HG03196 (cell line): ENCODE results near the gene TINCR.

Experiments
- ATAC-seq: cut with Tn5 transposase; IDR thresholded peaks from one replicate; pipeline ENCODE4 v1.9.1; 2021; ENCODE audit not compliant: unreplicated experiment

TINCR gene

DNA sequence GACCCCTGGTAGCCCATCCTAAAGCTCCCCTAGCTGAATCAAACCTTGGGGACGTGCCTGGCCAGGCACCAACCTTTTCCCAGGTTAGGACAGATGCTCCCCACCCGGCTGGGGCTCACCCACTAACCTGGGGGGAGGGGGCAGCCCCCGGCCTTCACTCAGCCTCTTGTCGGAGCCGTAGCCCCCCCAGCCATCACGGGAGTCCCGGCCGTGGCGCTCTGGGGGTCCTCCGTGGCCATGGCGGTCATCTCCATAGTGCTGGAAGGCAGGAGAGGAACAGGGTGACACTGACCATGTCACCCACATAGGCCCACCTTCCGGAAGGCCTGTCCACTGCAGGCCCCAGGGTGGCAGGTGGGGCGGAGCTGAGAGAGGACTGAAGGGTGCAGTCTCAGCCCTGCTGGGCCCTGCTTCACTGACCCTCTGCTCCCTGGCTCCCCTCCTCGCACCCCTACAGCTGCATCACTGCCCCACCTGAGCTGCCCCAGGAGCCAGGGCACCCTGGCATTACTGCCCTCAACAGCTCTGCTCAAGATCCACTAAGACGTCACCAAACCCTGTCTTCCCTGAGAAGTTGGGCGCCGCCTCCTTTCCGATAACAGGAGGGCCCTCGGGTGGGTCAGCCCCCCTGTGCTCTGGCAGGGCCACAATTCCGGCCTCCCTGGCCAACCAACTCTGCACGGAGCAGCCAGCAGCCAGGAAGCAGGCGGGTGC is 22.6 kb upstream of the TINCR start:
- no peak for ATAC-seq

DNA sequence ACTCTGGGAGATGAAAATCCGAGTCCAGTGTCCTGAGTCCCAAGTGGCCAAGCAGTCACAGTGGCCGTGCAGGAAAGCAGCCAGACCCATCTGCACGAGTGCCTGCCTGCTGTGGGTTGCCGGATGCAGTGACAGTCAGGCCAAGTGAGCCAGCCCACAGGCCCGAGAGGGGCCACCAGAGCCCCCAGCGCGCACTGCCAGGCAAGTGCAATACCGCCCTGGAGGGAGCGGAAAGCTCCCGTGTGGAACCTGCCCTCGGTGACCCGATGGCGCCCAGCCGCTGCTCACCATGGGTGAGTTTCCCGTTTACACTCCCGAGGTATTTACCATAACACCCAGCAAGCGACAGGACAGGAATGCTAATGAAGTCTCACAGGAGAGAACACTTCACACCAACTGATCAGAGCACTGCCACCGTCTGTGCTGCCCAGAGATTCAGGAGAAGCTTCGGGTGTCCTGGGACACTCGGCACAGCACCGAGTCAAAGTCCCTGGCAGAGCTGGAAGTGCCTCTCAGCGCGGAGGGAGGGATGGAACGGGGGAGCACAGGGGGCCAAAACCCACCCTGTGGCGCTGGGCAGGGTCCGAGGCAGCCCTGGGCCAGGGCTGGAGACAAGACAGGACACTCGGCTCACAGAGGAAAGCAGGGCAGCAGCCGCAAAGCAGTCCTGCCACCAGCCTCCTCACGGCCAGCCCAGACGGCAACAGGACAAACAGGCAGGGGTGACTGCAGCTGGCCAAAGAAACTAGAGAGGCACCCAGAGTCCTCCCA is 21.3 kb upstream of the TINCR start:
- ATAC-seq = no peak

DNA sequence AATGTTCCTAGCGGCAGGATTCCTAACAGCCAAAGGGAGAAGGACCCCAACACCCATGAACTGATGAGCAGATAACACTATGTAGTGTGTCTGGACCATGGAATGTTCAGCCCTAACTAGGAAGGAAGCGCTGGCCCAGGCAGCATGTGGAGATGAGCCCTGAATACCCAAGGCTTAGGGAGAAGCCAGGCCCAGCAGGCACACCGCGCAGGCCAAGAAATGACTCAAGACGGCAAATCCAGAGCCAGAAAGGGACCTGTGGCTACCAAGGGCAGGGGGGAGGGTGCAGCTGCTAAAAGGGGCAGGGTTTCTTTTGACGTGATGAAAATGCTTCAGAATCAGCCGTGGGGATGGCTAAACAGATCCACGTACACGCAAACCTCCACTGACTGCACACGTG is 20.7 kb upstream of the TINCR start:
- ATAC-seq = no peak

DNA sequence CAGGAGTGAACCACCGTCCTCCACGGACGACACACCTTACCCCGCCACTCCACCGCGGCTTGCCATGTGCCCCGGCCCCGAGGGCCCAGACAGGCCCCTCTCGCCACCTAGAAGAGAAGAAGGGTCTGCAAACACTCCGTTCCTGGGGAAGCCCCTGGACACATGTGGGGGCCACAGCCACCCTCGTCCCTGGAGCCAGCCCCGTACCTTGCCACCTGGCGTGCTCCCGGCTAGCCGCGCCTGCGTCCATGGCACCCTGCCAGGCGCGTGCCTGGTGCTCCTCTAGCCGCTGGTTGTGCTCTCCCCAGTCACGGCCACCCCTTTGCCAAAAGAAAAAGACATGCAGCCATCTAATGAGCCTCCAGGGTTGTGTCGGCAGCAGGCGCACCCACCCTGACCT is 19.9 kb upstream of the TINCR start:
- ATAC-seq = no peak

DNA sequence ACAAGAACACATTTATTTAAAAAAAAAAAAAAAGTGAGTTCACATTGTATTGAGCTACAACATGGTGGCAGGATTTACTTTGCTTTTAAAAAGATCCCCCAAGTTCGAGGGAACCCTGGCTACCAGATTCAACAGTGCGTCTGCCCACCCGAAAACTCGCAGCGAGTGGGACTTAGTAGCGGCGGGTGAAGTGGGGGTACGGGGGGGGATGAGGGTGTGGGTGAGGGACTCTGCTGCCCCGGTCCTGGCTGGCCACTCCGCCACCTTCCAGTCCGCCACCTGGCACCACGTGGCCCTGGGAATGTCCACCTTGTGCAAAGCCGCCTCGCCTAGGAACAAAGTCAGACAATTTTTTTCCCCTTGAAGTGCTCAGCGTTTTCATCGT is 19.3 kb upstream of the TINCR start:
- ATAC-seq = no peak

DNA sequence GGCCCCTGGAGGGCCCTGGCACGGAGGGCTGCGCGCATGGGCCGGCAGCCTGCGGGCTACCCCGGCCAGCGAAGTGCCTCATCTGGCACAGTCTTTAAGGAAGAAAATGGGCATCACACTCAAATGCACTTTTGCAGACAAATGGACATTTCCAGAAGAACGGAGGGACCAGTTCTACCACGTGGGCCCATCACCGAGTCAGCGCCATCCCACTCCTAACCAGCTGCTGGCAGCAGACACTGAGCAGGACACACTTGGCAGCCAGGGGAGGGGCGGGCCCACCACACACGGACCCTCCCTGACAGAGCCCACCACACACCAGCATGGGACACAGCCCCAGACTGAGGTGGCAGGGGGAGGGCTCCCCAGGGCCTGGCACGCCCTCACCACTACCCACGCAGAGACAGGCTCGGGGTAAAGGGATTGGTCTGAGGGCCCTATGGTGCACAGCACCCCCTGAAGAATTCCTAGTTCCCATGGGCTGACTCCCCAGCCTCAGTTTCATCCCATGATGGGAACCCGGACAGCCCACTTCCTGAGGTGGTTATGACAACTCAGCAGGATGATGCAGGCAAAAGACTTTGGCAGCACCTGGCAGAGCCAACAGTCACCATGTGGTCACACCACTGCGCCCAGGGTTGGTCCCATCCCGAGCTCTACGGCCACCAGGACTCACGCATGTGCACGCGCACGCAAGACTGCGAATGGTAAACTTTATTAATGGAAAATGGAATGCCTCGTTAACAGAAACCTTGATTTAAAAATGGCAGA is 18.7 kb upstream of the TINCR start:
- ATAC-seq = no peak

DNA sequence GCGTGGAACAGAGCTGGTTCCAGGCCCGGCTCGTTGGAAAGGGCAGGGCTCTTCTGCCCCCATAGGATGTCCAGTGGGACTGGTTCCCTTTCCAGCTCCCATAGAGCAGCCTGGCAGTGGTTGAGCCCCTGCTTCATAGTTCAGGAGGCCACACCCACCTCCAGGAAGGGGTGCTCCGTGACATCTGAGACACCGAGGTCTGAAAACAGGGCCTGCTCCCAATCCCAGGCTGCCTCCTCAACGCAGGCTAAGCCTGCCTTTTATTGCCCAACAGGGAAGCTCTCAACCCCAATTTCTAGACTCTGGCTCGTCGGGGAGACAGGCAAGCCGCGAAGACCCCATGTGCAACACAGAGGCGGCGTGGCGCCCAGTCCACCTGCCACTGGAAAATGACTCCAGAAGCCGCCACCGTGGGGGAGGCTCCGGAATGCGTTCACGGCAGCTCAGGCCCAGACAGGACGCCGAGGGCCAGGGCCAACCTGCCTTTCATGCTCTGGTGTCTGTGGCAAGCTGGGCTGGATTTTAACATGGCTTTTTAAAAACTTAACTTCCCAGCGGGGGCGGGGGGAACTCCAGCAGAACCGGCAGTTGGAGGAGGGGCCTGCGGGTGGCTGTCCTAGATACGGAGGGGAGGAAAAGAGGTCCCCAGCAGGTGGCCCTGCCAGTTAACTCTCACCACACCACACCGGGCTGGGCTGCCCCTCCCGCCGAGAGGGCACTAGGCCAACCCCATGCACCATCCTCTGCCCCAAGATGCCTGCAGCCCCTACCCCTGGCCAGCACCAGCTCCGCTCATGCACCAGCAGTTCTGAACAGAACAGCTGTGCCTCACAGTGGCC is 17.9 kb upstream of the TINCR start:
- no peak for ATAC-seq

DNA sequence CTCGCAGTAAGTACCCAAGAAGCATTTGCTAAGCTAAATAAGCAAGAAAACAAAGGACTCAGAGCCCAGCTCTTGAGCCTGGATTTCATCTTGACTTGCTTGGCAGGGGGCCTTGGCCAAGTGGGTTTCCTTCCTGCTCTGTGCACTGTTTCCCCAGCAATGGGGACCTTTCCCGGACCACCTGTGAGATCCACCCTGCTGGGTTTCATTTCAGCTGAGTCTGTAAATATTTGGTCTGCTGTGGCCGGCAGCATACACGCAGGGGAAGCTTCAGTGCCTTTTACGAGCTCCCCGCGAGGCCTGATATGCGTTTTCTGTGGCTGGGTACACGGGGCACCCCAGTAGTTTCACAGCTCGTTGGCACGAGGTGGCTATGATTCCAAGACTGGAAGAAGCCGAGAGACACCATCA is 12.4 kb upstream of the TINCR start:
- ATAC-seq = no peak

DNA sequence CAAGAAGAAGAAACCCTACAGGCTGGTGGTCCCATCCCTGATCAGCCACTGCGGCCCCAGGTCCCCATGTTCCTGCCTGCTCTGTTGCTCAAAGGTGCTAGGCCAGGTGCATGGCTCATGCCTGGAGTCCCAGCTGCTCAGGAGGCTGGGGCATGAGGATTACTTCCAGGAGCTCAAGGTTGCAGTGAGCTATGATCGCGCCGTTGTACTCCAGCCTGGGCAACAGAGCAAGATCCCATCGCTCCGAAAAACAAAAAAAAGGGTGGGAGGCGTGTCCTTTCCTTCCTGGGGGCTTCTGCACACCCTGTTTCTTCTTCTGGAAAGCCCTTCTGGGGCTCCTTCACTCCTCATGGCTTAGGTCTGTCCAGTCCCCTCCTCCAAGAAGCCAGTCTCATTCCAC is 11.9 kb upstream of the TINCR start:
- ATAC-seq = no peak

DNA sequence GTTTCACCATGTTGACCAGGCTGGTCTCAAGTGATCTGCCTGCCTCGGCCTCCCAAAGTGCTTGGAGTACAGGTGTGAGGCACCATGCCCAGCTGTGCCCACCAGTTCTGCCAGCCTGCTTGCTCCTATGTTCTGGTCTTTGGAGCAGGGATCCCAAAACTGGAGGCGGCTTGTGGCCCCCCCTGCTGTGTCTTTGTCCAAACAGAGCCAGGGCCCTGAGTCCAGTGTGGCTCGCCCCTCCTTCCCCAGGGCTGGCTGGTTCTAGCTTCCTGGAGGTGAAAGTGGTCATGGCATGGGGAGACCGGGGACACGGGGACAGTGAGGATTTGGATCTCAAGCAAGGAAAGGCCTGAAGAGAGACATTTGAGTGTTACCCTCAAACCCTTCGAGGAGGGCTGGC is 11.5 kb upstream of the TINCR start:
- ATAC-seq = no peak

DNA sequence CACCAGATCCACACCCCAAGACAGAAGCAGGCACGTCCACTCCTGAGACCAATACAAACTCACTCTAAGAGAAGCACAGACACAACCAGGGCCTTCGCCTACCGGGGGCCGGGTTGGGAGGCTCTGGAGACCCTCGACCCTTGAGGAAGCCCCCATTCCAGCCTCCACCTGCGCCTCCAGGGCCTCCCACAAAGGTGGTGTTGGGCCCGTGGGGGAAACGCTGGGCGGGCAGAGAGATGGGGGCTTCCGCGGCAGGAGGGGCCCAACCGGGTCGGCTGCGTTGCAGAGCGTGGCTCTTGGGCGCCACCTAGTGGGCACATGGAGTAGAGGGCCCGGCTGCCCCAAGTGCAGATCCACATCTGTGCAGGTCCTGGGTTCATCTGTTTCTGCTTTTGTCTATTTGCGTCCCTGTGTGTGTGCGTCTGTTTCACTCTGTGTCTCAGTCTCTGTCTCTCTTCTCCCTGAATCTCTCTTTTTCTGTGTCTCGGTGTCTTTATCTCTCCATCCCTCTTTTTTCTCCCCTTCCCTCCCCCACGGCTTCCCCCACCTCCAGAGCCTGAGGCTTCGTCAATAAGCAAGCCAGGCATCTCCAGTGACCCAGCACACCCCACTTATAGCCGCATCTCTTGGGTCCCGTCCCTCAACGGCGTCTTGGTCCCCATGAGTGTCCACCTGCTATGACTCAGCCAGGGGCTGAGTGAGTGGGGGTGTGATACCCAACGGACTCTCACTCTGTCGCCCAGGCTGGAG is 10.5 kb upstream of the TINCR start:
- ATAC-seq = no peak

DNA sequence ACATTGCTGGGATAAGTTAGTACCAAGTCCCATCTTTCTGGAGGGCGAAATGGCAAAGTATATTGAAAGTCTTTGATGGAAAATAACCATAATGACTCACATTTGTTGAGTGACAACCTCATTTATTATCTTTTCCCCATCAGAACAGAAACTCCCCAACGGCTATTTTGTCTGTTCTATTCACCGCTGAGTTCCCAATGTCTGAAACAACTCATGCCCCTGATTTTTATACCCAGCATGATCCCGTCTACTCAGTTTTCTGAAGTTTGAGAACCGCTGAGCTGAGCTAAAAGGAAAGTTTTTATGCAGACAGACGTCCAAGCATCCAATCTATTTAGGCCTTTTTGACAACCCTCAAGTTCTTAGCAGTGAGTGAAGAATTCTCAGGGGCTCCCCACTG is 7.8 kb upstream of the TINCR start:
- no peak for ATAC-seq

DNA sequence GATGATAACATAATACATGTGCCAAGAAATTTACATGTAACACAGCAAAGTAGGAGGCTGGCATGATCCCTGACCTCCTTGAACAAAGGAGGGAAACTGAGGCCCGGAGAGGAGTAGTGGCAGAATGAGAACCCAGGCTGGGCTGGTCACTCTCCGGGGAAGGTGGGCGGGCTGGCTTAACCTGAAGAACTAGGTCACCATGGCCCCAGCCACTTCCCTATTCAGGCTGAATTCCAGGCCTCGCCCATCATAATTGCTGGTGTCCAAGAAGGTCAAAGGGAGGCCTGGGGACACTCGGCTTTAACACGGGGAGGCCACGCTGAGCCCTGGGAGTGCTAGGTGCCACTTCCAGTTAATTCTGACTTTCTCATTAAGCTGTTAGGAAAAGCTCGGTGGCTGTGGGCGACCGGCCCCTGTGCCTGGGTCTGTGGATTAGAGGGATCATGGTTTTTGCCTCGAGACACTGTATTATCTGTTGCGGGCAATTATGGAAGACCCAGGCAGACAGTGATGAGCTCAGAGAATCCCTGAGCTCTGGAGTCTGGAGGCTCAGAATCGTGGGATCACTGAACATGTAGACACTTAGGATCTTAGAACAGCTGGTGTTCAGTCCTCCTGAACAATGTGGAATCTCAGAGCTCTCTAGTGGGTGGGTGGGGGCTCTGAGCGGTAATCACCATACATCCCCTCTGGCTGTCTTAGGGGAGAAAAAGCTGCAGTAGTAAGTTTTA is 5.0 kb upstream of the TINCR start:
- no peak for ATAC-seq

DNA sequence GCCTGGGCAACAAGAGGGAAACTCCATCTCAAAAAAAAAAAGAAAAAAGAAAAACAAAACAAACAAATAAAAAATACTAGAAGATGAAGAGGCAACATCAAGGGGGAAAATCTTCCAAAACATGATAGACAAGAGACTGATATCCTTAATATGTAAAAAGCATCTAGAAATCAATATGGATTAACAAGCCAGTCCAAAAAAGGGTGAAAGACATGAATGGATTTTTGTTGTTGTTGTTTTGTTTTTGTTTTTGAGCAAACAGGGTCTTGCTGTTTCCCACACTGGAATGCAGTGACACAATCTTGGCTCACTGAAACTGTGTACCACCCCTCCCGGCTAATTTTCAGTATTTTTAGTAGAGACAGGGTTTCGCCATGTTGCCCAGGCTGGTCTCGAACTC is 4.0 kb upstream of the TINCR start:
- ATAC-seq = no peak

DNA sequence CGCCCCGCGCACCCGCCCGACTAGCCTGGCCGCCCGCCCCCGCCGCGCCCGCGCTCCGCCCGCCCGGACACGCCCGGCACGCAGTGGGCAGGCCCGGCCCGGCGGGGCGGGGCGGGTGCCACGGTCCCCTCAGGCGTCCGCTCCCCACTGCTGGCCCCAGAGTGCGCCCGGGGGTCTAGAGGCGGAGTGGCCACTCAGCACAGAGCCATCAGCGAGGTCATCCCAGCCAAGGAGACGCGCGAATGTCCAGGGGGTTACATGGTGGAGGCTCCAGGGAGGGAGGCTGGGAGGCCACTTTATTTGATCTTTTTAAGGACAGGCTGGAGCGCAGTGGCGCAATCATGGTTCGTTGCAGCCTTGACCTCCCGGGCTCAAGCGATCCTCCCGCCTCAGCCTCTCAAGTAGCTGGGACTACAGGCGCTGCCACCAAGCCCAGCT is 236 bp upstream of the TINCR start:
- no peak for ATAC-seq

DNA sequence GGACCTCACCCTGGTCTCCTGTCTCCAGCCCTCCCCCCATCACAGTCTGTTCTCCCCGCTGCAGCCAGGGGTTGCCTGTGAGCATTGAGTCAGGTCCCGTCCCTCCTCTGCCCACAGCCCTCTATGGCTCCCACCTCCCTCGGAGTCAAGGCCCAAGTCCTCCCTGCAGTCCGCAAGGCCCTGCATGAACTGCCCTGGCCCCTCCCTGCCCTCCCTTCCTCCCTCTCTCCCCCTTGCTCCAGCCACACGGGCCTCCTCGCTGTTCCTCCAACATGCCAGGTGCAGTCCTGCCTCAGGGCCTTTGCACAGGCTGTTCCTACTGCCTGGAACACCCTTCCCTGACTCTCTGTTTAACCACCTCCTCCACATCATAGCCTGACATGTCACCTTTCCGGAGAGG is 2.8 kb downstream of the TINCR start:
- ATAC-seq = no peak

DNA sequence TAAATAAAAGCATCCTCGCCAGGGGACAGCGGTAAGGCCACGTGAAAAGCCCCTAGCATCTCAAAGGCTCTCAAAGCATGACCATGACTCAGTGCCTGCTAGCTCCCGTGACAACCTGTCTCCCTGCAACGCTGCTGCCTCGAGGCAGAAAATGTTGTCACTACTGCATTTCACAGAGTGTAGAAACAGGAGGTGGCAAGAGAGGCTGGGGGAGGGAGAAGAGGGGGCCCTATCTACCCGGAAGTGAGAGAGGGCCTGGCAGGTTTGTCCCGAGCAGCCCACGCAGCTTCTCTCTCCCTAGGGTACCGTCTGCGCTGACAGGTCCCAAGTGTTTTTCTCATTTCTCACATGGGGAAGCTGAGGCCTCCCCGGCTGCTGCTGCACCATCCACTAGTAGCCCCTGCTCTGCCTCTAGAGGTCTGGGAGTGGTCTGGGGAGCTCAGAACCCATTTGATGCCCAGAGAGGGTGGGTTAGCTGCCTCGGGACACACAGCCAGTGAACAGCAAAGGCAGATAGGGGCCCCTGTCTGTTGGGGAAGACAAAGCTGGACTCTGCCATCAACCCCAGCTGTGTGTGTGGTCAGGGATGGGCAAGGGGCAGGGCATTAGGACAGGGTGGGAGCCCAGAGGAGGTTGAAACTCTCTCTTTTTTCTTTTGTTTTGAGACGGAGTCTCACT is 3.7 kb downstream of the TINCR start:
- no peak for ATAC-seq

DNA sequence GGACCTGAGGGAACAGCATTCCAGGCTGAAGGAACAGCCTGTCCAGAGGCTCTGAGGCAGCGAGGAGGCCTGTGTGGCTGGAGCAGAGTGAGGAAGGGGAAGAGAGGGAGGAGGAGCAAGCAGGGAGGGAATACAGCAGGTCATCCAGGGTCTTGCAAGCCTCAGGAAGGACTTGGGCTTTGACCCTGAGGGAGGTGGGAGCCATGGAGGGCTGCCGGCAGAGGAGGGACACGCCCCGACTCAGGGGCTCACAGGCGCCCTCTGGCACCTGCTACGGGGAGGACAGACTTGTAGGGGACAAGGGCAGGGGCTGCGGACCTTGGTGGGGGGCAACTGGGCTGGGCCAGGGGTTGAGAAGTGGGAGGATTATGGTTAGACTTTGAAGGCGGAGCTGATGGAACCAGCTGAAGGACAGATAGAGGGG is 4.7 kb downstream of the TINCR start:
- ATAC-seq = no peak

DNA sequence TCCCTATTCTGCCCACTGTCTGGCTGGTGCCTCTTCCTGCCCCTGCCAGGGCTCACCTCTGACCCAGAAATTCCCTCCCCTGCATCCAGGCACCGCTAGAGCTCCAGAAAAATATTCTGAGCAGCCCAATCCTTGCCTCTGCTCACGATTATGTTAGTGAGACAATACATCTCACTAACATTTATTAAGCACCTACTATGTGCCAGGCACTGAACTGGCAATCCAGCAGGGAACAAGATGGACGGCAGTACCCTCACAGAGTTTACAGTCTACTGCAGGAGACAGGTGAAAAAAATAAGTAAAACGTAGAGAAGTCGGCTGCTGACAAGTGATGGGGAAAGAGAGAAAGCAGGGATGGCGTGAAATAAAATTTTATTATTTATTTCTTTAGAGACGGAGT is 5.5 kb downstream of the TINCR start:
- no peak for ATAC-seq
